Nephron (organoid): Measurements from ENCODE around the gene KLHL11.

Source experiments
- H3K27ac Mint-ChIP-seq, 3 experiments: 2 replicates each; pipeline ENCODE4 v1.8.0; 2020; ENCODE audit warnings: mixed read lengths in 3 of 3, mild to moderate bottlenecking in 2 of 3, moderate library complexity in 1 of 3
- H3K27me3 Mint-ChIP-seq: 2 replicates; pipeline ENCODE4 v1.8.0; 2021; ENCODE audit warnings: low read depth, mild to moderate bottlenecking, moderate library complexity, mixed read lengths
- H3K36me3 Mint-ChIP-seq: 2 replicates; pipeline ENCODE4 v1.8.0; 2020; ENCODE audit warnings: low read depth, mixed read lengths
- H3K4me1 Mint-ChIP-seq: 2 replicates; pipeline ENCODE4 v1.8.0; 2020; ENCODE audit warnings: mixed read lengths
- H3K4me3 Mint-ChIP-seq, 3 experiments: 2 replicates each; pipeline ENCODE4 v1.8.0; 2020; ENCODE audit warnings: mild to moderate bottlenecking in 3 of 3, mixed read lengths in 3 of 3, moderate library complexity in 2 of 3
- H3K9me3 Mint-ChIP-seq: 2 replicates; pipeline ENCODE4 v1.8.0; 2020; ENCODE audit warnings: mixed read lengths
- TF ChIP-seq, protein P1 (sequence below), 3 experiments: fragments of 200-600 bp; sonication (generic); IDR thresholded peaks; one replicate each; pipeline ENCODE4 v1.5.0; 2021; ENCODE audit warnings: antibody characterized with exemption in 3 of 3; ENCODE audit not compliant: unreplicated experiment in 3 of 3

KLHL11 gene

DNA sequence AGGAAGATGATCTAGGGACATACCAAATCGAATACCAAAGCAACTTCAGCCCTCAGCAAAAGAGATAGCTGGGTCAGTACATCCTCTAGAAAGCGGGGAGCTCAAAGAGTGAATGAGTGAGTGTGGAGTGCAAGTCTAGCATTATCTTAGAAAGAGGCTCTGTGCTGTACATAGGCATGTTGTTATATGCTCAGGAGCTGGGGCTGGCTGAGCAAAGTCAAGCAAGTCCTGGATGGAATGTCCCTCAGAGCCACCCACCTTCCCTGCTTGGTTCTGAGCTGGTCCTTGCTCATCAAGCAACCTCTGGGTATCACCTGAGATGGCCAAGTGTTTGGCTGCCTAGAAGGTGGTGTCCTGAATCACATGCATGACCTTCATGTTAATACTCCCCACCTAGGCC lies 4.9 kb upstream of the KLHL11 start:
- Mint-ChIP-seq H3K27ac (no peak overlapping the region), H3K27me3 (no peaks in the 10 kb centered on the region), H3K9me3 (no peaks in the 10 kb centered on the region), H3K36me3 (peaks cover 78% of the 10 kb centered on the region), H3K4me1 (no peaks in the 10 kb centered on the region), H3K4me3 (no peak overlapping the region)
- TF ChIP-seq, protein P1, sequence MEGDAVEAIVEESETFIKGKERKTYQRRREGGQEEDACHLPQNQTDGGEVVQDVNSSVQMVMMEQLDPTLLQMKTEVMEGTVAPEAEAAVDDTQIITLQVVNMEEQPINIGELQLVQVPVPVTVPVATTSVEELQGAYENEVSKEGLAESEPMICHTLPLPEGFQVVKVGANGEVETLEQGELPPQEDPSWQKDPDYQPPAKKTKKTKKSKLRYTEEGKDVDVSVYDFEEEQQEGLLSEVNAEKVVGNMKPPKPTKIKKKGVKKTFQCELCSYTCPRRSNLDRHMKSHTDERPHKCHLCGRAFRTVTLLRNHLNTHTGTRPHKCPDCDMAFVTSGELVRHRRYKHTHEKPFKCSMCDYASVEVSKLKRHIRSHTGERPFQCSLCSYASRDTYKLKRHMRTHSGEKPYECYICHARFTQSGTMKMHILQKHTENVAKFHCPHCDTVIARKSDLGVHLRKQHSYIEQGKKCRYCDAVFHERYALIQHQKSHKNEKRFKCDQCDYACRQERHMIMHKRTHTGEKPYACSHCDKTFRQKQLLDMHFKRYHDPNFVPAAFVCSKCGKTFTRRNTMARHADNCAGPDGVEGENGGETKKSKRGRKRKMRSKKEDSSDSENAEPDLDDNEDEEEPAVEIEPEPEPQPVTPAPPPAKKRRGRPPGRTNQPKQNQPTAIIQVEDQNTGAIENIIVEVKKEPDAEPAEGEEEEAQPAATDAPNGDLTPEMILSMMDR (IDR thresholded peaks at IDR 0.05; ENCODE audit: unreplicated experiment in 3 of 3), result no peak

DNA sequence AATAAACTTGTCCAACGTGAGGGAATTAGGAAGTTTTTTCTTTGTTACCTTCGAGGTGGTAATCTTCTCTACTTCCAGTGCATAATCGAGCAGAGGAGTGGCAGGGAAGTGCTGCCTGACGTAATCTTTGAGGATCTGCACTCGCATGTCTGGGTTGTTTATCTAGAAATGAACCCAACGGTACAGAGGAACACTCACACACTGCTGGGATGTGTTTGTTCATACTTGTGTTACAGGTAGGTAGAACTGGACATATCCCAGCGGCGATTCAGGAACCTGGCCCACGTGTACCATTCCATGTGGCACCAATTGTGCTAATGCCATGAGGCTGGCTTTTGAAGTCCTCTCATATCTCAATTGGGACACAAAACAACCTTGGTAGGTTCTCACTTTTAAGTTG lies 4.2 kb upstream of the KLHL11 start:
- H3K4me1 Mint-ChIP-seq, result no peaks in the 10 kb centered on the region
- TF ChIP-seq, protein P1 (IDR thresholded peaks at IDR 0.05; ENCODE audit: unreplicated experiment in 3 of 3), result no peak
- no peaks in the 10 kb centered on the region for H3K9me3 Mint-ChIP-seq
- peaks cover 72% of the 10 kb centered on the region for H3K36me3 Mint-ChIP-seq
- H3K27ac Mint-ChIP-seq, result no peak overlapping the region
- H3K27me3 Mint-ChIP-seq, result no peaks in the 10 kb centered on the region
- no peak overlapping the region for H3K4me3 Mint-ChIP-seq

DNA sequence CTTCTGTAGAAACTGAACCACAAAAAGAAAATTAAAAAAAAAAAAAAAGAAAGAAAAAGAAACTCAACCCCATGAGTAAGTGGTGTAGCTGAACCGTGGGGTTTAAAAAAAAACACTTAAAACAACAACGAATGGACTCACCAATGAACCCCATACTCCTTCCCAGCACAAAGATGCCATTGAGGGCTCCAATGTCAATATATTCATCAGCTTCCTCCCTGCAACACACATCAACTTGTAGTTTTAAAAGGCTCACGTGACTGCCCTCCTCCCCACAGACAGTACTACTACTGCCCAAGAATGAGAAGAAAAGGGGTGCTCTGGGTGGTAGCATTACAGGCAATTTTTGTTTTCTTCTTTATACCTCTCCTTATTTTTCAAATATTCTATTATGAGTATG lies 3.3 kb upstream of the KLHL11 start:
- TF ChIP-seq, protein P1 (IDR thresholded peaks at IDR 0.05; ENCODE audit: unreplicated experiment in 3 of 3), result no peak
- peak overlapping the region in 1 of 3 experiments; percentile 37 for H3K4me3 Mint-ChIP-seq
- H3K36me3 Mint-ChIP-seq, result peaks cover 65% of the 10 kb centered on the region
- no peaks in the 10 kb centered on the region for H3K27me3 Mint-ChIP-seq
- H3K9me3 Mint-ChIP-seq, result no peaks in the 10 kb centered on the region
- H3K4me1 Mint-ChIP-seq, result no peaks in the 10 kb centered on the region
- H3K27ac Mint-ChIP-seq, result no peak overlapping the region

DNA sequence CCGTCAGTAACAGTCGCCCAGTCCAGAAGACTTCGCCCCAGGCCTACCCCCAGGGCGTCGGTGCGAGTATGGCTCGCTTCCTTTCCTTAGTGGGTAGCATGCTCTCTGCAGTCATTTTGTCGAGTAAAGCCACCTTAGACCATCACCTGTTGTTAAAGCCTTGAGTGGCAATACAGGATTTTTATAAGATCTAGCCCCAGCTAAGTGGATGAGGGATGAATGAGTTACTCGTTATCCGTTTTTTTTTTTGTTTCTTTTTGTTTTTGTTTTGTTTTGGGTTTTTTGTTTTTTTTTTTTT lies 322 bp upstream of the KLHL11 start:
- TF ChIP-seq, protein P1 (IDR thresholded peaks at IDR 0.05; ENCODE audit: unreplicated experiment in 3 of 3), result no peak
- Mint-ChIP-seq H3K27ac (peak overlapping the region in 1 of 3 experiments; percentile 94), H3K4me3 (no peak overlapping the region), H3K36me3 (peaks cover 34% of the 10 kb centered on the region), H3K27me3 (no peaks in the 10 kb centered on the region), H3K9me3 (no peaks in the 10 kb centered on the region), H3K4me1 (peaks cover 8% of the 10 kb centered on the region)

DNA sequence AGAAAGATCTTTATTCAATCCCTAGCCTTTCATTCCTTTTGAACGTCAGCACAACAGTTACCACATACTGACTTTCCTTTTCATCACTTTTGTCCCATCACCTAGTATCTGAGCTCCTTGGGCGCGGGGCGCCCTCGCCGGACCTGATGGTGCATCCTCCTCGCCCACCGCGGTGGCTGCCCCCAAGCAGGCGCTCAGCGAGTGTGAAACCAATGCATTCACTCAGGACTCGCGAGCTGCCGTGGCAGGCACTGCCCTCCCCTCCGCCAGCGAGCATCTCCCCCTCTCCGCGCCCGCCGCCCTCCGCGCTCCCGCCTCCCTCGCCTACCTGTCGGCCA lies 756 bp downstream of the KLHL11 start:
- H3K4me3 Mint-ChIP-seq, result no peak overlapping the region
- peaks cover 28% of the 10 kb centered on the region for H3K36me3 Mint-ChIP-seq
- peaks cover 11% of the 10 kb centered on the region for H3K4me1 Mint-ChIP-seq
- H3K27ac Mint-ChIP-seq, result no peak overlapping the region
- H3K27me3 Mint-ChIP-seq, result no peaks in the 10 kb centered on the region
- TF ChIP-seq, protein P1 (IDR thresholded peaks at IDR 0.05; ENCODE audit: unreplicated experiment in 3 of 3), result no peak
- no peaks in the 10 kb centered on the region for H3K9me3 Mint-ChIP-seq

DNA sequence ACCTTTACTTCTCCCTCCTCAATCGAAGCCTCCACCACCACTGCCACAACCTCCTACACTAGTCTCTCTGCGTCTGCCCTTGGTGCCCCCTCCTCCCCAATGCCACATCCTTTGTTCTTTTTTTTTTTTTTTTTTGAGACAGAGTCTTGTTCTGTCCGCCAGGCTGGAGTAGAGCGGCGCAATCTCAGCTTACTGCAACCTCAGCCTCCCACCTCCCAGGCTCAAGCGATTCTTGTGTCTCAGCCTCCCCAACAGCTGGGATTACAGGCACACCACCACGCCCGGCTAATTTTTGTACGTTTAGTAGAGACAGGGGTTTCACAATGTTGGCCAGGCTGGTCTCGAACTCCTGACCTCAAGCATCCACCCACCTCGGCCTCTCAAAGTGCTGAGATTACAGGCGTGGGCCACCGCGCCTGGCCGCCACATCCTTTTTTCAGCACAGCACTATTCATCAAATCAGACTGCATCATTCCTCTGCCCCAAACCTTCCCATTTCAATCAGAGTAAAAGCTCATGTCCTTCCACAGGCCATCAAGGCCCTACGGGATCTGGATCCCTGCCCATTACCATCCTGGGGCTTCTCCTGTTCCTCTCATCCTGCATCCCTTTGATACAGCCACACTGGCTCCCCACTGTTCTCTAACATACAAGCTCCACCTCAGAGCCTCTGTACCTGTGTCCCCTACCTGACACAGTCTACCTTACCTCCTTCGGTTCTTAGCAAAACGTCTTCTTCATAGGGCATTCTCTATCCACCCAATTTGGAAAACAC lies 2.0 kb downstream of the KLHL11 start:
- peaks cover 16% of the 10 kb centered on the region for H3K36me3 Mint-ChIP-seq
- TF ChIP-seq, protein P1 (IDR thresholded peaks at IDR 0.05; ENCODE audit: unreplicated experiment in 3 of 3), result no peak
- no peak overlapping the region for H3K27ac Mint-ChIP-seq
- no peak overlapping the region for H3K4me3 Mint-ChIP-seq
- H3K4me1 Mint-ChIP-seq, result peaks cover 11% of the 10 kb centered on the region
- H3K27me3 Mint-ChIP-seq, result no peaks in the 10 kb centered on the region
- H3K9me3 Mint-ChIP-seq, result no peaks in the 10 kb centered on the region
